Measurements from ENCODE around the gene HINT3.

DNA sequence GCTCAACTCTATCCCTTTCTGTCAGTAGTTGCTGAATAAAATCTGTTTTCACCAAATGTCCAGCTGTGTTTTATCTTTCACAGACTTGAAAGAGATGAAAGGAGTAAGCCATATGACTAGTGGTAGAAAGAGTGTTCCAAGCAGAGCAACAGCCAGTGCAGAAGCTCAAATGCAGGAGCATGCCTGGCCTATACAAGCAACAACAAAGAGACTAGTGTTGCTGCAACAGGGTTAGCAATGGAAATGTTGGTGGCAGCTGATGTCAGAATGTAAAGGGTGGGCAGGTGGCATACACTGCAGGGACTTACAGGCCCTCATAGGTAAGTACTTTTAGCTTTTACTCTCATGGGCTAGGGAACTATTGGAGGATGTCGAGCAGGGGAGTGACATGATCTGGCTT, 5.2 kb upstream of the HINT3 start:
- TF ChIP-seq, protein P1, sequence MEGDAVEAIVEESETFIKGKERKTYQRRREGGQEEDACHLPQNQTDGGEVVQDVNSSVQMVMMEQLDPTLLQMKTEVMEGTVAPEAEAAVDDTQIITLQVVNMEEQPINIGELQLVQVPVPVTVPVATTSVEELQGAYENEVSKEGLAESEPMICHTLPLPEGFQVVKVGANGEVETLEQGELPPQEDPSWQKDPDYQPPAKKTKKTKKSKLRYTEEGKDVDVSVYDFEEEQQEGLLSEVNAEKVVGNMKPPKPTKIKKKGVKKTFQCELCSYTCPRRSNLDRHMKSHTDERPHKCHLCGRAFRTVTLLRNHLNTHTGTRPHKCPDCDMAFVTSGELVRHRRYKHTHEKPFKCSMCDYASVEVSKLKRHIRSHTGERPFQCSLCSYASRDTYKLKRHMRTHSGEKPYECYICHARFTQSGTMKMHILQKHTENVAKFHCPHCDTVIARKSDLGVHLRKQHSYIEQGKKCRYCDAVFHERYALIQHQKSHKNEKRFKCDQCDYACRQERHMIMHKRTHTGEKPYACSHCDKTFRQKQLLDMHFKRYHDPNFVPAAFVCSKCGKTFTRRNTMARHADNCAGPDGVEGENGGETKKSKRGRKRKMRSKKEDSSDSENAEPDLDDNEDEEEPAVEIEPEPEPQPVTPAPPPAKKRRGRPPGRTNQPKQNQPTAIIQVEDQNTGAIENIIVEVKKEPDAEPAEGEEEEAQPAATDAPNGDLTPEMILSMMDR (IDR thresholded peaks at IDR 0.05) = no peak
- TF ChIP-seq ZFX (IDR thresholded peaks at IDR 0.05; ENCODE audit: borderline replicate concordance) = no peak
